ENCODE data around the gene ZBTB20.

GRCh38 chr3:114886905-114887304 lies 260.2 kb downstream of the ZBTB20 start:
- no peak for TF ChIP-seq POLR2A (IDR thresholded peaks at IDR 0.05)
- TF ChIP-seq, protein P1, sequence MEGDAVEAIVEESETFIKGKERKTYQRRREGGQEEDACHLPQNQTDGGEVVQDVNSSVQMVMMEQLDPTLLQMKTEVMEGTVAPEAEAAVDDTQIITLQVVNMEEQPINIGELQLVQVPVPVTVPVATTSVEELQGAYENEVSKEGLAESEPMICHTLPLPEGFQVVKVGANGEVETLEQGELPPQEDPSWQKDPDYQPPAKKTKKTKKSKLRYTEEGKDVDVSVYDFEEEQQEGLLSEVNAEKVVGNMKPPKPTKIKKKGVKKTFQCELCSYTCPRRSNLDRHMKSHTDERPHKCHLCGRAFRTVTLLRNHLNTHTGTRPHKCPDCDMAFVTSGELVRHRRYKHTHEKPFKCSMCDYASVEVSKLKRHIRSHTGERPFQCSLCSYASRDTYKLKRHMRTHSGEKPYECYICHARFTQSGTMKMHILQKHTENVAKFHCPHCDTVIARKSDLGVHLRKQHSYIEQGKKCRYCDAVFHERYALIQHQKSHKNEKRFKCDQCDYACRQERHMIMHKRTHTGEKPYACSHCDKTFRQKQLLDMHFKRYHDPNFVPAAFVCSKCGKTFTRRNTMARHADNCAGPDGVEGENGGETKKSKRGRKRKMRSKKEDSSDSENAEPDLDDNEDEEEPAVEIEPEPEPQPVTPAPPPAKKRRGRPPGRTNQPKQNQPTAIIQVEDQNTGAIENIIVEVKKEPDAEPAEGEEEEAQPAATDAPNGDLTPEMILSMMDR (IDR thresholded peaks at IDR 0.05), result no peak
